ENCODE data around the gene TPK1. TPM values are rescaled to one million over a fixed set of nuclear protein-coding genes. Genes with fewer than 3 reads are reported as not detected.

Gene TPK1
- total and polyA plus RNA-seq, 3 donors from 2014 or later: 10.9 to 17.2 (median 12.6) TPM

DNA sequence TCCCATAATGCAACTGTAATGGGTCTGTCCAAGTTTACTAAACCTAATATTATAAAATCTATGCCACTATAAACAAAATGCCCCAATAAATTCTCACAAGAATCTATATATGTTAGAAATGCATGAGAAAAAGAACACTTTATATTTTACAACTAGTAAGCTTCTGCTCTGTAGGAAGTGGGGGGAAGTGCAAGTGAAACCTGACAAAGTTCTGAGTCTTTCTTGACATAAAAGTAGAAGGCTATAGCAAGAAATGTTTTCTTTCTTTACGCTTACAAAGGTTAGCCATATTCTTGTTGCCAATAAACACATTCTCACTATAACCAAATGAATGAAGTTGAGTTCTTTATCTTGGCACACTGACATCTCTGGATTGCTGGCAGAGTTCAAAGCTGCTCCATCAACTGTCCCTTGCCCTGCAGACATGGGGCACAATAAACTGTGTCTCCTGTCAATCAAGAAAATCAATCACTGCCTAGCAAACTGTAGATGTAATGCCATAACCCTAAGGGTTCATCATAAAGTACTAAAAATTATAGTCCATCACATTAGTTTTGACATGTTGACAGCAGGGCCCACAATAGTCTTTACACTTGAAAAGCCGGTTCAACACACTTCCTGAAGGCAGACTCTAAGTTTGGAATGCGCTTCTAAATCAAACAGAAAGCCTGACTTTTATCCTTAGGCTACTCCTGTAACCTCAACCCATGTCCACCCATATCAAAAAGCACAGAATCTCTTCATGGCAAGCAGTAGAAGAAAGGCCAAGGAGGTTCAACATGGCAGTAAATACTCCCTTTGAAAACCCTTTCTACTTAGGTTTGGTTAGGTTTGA lies 58.6 kb downstream of the TPK1 start:
- Histone ChIP-seq H3K4me3 (no peak overlapping the region), H3K9me3 (no peaks in the 10 kb centered on the region), H3K27me3 (no peaks in the 10 kb centered on the region), H3K36me3 (ENCODE audit: low read depth, missing control alignments) (no peaks in the 10 kb centered on the region), H3K4me1 (no peaks in the 10 kb centered on the region), H3K27ac (no peak overlapping the region)
- 95 to 96% methylated on average over 3 of the region's 3 CpGs for WGBS, 2 donors
- no peak for DNase-seq
- intact Hi-C loops (cut with DNase I; ENCODE audit: low total_unique reads): no loop called here
- TF ChIP-seq, protein P1, sequence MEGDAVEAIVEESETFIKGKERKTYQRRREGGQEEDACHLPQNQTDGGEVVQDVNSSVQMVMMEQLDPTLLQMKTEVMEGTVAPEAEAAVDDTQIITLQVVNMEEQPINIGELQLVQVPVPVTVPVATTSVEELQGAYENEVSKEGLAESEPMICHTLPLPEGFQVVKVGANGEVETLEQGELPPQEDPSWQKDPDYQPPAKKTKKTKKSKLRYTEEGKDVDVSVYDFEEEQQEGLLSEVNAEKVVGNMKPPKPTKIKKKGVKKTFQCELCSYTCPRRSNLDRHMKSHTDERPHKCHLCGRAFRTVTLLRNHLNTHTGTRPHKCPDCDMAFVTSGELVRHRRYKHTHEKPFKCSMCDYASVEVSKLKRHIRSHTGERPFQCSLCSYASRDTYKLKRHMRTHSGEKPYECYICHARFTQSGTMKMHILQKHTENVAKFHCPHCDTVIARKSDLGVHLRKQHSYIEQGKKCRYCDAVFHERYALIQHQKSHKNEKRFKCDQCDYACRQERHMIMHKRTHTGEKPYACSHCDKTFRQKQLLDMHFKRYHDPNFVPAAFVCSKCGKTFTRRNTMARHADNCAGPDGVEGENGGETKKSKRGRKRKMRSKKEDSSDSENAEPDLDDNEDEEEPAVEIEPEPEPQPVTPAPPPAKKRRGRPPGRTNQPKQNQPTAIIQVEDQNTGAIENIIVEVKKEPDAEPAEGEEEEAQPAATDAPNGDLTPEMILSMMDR (IDR thresholded peaks at IDR 0.05): no peak

DNA sequence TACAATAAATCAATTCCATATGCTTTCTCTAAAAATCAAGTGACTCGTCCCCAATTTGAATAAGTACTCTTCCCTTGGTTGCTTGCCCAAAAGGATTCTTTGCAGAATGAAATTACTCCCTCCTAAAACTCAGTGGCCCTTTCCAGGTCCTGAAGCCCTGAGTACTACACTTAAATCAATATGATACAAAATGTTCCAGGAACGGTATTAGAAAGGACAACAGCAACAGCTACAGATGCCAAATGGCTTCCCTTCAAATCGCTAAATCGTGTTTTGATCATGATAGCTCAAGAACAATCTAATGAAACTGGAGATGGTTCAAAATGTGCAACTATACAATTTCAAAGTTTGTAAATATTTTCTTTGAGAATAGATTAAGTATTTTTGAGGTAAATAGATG lies 59.4 kb downstream of the TPK1 start:
- 60 to 66% methylated on average over 4 of the region's 4 CpGs for WGBS, 2 donors
- H3K9me3 ChIP-seq: no peaks in the 10 kb centered on the region
- no peaks in the 10 kb centered on the region for H3K27me3 ChIP-seq
- intact Hi-C loops (cut with DNase I; ENCODE audit: low total_unique reads): no loop called here
- H3K36me3 ChIP-seq (ENCODE audit: low read depth, missing control alignments): no peaks in the 10 kb centered on the region
- TF ChIP-seq POLR2A (IDR thresholded peaks at IDR 0.05): no peak
- TF ChIP-seq, protein P1 (IDR thresholded peaks at IDR 0.05): no peak
- H3K4me1 ChIP-seq: no peaks in the 10 kb centered on the region
- no peak for DNase-seq
- no peak overlapping the region for H3K4me3 ChIP-seq
- no peak overlapping the region for H3K27ac ChIP-seq

DNA sequence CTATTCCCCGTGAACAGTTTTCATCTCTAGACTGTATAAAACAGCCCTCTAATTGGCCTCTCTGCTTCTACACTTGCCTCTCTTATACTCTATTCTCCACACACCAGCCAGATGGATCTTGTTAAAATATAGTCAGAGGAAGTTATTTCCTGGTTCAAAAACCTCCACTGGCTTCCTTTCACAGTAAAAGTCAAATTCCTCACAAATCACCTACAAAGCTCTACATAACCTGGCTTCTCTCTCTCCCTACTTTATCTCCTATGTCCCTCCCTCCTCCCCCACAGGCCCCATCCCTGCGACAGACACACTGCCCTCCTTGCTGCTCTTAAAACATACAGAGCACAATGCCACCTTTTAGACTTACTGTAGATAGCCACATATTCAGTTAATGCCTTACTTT lies 60.1 kb downstream of the TPK1 start:
- DNase-seq: no peak
- Histone ChIP-seq H3K4me3 (no peak overlapping the region), H3K36me3 (ENCODE audit: low read depth, missing control alignments) (no peaks in the 10 kb centered on the region), H3K27me3 (no peaks in the 10 kb centered on the region), H3K27ac (no peak overlapping the region), H3K9me3 (no peaks in the 10 kb centered on the region), H3K4me1 (no peaks in the 10 kb centered on the region)
- 37 to 45% methylated on average over 2 of the region's 2 CpGs for WGBS, 2 donors
- intact Hi-C loops (cut with DNase I; ENCODE audit: low total_unique reads): no loop called here
- no peak for TF ChIP-seq POLR2A (IDR thresholded peaks at IDR 0.05)
- TF ChIP-seq, protein P1 (IDR thresholded peaks at IDR 0.05): no peak

DNA sequence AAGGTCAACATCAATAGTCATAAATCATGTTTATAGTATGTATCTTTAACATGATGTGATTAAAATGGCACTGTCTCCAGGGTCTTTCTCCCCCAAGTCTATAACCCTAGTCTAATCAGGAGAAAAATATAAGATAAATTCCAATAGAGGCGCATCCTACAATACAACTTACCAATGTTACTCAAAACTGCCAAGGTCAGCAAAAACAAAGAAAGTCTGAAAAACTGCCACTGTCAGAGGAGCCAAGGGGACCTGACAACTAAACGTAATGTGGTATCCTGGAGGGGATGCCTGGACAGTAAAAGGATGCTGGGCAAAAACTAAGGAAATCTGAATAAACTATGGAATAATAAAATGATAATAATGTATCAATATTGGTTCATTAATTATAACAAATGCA lies 63.9 kb downstream of the TPK1 start:
- H3K4me3 ChIP-seq: no peak overlapping the region
- intact Hi-C loops (cut with DNase I; ENCODE audit: low total_unique reads): no loop called here
- no peak overlapping the region for H3K27ac ChIP-seq
- DNase-seq: no peak
- H3K4me1 ChIP-seq: no peaks in the 10 kb centered on the region
- no peaks in the 10 kb centered on the region for H3K27me3 ChIP-seq
- H3K9me3 ChIP-seq: no peaks in the 10 kb centered on the region
- H3K36me3 ChIP-seq (ENCODE audit: low read depth, missing control alignments): no peaks in the 10 kb centered on the region
- WGBS, 2 donors: 73 to 87% methylated on average over 2 of the region's 2 CpGs
- TF ChIP-seq, protein P1 (IDR thresholded peaks at IDR 0.05): no peak
- TF ChIP-seq POLR2A (IDR thresholded peaks at IDR 0.05): no peak

DNA sequence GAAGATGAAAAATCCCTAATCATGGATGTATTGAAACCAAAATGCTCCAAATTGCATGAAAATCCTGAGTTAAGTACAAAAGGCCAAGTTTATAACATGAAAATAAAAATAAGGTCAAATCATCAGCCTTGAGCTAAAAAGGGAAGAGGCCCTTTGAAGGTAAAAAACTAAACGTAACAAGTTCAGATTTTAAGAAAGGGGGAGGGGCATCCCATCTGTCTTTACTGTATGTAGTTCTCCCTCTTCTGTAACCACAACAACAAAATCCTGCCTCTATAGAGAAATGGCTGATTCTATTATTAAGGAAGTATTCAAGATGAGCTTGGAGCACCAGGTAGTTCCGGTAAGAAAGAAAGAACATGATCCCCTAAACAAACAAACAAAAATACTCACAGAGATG lies 64.7 kb downstream of the TPK1 start:
- intact Hi-C loops (cut with DNase I; ENCODE audit: low total_unique reads): no loop called here
- TF ChIP-seq POLR2A (IDR thresholded peaks at IDR 0.05): no peak
- TF ChIP-seq, protein P1 (IDR thresholded peaks at IDR 0.05): no peak
- no peaks in the 10 kb centered on the region for H3K27me3 ChIP-seq
- no peak overlapping the region for H3K27ac ChIP-seq
- no peaks in the 10 kb centered on the region for H3K4me1 ChIP-seq
- no peaks in the 10 kb centered on the region for H3K36me3 ChIP-seq (ENCODE audit: low read depth, missing control alignments)
- 28 to 58% methylated on average over 2 of the region's 2 CpGs for WGBS, 2 donors
- H3K9me3 ChIP-seq: no peaks in the 10 kb centered on the region
- no peak overlapping the region for H3K4me3 ChIP-seq
- DNase-seq: no peak
